Raji (cell line): Measurements from ENCODE around the gene STK26.

Experiments used
- POLR2A ChIP-seq: IDR thresholded peaks from 2 replicates; pipeline ENCODE4 v1.6.1; 2011; ENCODE audit warnings: low read depth, low read length, control low read depth; ENCODE audit not compliant: insufficient read depth

The STK26 gene

GRCh38 chrX:132063862-132064261, 40.8 kb downstream of the STK26 start:
- TF ChIP-seq POLR2A: no peak

GRCh38 chrX:132068405-132068804, 45.3 kb downstream of the STK26 start:
- TF ChIP-seq POLR2A: no peak

- no peak for TF ChIP-seq POLR2A
Observed at GRCh38 chrX:132071254-132071653, 48.2 kb downstream of the STK26 start.

- no peak for TF ChIP-seq POLR2A
Observed at GRCh38 chrX:132077414-132077813, 54.3 kb downstream of the STK26 start.

GRCh38 chrX:132077912-132078311, 54.8 kb downstream of the STK26 start:
- no peak for TF ChIP-seq POLR2A

GRCh38 chrX:132085786-132086185, 62.7 kb downstream of the STK26 start:
- no peak for TF ChIP-seq POLR2A

- no peak for TF ChIP-seq POLR2A
Observed at GRCh38 chrX:132086672-132087071, 63.6 kb downstream of the STK26 start.

GRCh38 chrX:132088864-132089263, 65.8 kb downstream of the STK26 start:
- TF ChIP-seq POLR2A: no peak

- TF ChIP-seq POLR2A: no peak
Observed at GRCh38 chrX:132090403-132091159, 67.5 kb downstream of the STK26 start.

- no peak for TF ChIP-seq POLR2A
Observed at GRCh38 chrX:132092439-132093065, 69.5 kb downstream of the STK26 start.

- TF ChIP-seq POLR2A: no peak
Observed at GRCh38 chrX:132093239-132093860, 70.2 kb downstream of the STK26 start.

- no peak for TF ChIP-seq POLR2A
Observed at GRCh38 chrX:132094164-132094563, 71.1 kb downstream of the STK26 start.

- TF ChIP-seq POLR2A: no peak
Observed at GRCh38 chrX:132101206-132101605, 78.1 kb downstream of the STK26 start.

- TF ChIP-seq POLR2A: no peak
Observed at GRCh38 chrX:132101799-132102198, 78.7 kb downstream of the STK26 start.

GRCh38 chrX:132107291-132107690, 84.2 kb downstream of the STK26 start:
- TF ChIP-seq POLR2A: no peak

- TF ChIP-seq POLR2A: no peak
Observed at GRCh38 chrX:132114607-132115006, 91.5 kb downstream of the STK26 start.

- TF ChIP-seq POLR2A: no peak
Observed at GRCh38 chrX:132115792-132116191, 92.7 kb downstream of the STK26 start.

- TF ChIP-seq POLR2A: no peak
Observed at GRCh38 chrX:132118358-132118757, 95.3 kb downstream of the STK26 start.
